IMR-90 (cell line): Measurements from ENCODE around the gene BPIFB2.

Experiments
- CEBPB ChIP-seq: IDR thresholded peaks from 2 replicates; pipeline ENCODE4 v1.6.1; 2012; ENCODE audit warnings: low read depth, low read length, improper control_type of control experiment
- POLR2A ChIP-seq: IDR thresholded peaks from 2 replicates; pipeline ENCODE4 v1.6.1; 2012; ENCODE audit warnings: mild to moderate bottlenecking, low read depth, low read length
- SMC3 ChIP-seq: fragments of 150-350 bp; IDR thresholded peaks from 2 replicates; pipeline ENCODE4 v1.6.1; 2016; ENCODE audit warnings: low read depth, mild to moderate bottlenecking, antibody characterized with exemption, low read length, moderate library complexity
- USF2 ChIP-seq: fragments of 150-350 bp; IDR thresholded peaks from 2 replicates; pipeline ENCODE4 v1.6.1; 2017; ENCODE audit warnings: mild to moderate bottlenecking, antibody characterized with exemption, low read length, low read depth
- TF ChIP-seq, protein P1 (sequence below): conservative IDR thresholded peaks from 2 replicates; pipeline ENCODE4 v1.5.1; 2012; ENCODE audit warnings: mild to moderate bottlenecking, low read depth, low read length, improper control_type of control experiment

DNA sequence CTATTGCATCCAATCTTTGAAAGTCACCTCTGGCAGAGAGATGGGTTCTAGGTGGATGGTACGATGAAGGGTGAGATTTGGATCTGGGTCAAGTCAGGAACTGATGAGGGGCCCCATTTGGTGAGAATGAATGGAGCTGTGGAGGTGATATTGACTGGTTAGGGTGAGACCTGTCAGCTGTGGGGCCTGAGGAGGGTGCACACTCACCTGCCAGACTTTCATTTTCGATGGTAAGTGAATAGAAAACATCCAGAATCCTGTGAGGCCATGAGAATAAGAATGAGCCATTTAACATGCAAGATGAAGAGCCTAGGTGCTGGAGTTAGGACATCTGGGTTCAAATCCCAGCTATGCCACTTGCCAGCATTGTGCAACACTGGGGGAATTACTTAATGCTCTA lies 10.1 kb upstream of the BPIFB2 start:
- no peak for TF ChIP-seq POLR2A
- no peak for TF ChIP-seq USF2
- TF ChIP-seq, protein P1, sequence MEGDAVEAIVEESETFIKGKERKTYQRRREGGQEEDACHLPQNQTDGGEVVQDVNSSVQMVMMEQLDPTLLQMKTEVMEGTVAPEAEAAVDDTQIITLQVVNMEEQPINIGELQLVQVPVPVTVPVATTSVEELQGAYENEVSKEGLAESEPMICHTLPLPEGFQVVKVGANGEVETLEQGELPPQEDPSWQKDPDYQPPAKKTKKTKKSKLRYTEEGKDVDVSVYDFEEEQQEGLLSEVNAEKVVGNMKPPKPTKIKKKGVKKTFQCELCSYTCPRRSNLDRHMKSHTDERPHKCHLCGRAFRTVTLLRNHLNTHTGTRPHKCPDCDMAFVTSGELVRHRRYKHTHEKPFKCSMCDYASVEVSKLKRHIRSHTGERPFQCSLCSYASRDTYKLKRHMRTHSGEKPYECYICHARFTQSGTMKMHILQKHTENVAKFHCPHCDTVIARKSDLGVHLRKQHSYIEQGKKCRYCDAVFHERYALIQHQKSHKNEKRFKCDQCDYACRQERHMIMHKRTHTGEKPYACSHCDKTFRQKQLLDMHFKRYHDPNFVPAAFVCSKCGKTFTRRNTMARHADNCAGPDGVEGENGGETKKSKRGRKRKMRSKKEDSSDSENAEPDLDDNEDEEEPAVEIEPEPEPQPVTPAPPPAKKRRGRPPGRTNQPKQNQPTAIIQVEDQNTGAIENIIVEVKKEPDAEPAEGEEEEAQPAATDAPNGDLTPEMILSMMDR, result no peak
- 0 out of 2 replicates have a peak, but pooled peaks have one; percentile 1 for TF ChIP-seq CEBPB
- TF ChIP-seq SMC3, result no peak
